RCC 7860 (cell line): Measurements from ENCODE around the gene C16orf89.
"Not testable (repeated sequence)": the region's sequence is repeated elsewhere in the genome, so short reads cannot be mapped to it uniquely, and the experiment has no call there.

Experiments
- DNase-seq: peaks from one replicate; pipeline ENCODE4 v3.0.0-alpha.2; 2015; ENCODE audit warnings: low spot score
- FAIRE-seq: peaks from 2 replicates; lab custom pipeline; 2012; peaks lifted over from hg19 to GRCh38; lab: Jason Lieb, UNC

Gene C16orf89

GRCh38 chr16:5062051-5062450 is 3.7 kb downstream of the C16orf89 start:
- DNase-seq (no peak), FAIRE-seq (no peak)

GRCh38 chr16:5060073-5060641 is 5.6 kb downstream of the C16orf89 start:
- no peak for FAIRE-seq
- no peak for DNase-seq

GRCh38 chr16:5059386-5060072 is 6.2 kb downstream of the C16orf89 start:
- DNase-seq (no peak), FAIRE-seq (no peak)

- FAIRE-seq (no peak), DNase-seq (no peak)
Measured at GRCh38 chr16:5058476-5058875, 7.3 kb downstream of the C16orf89 start.

- FAIRE-seq (no peak), DNase-seq (no peak)
Measured at GRCh38 chr16:5056352-5056751, 9.4 kb downstream of the C16orf89 start.

GRCh38 chr16:5054876-5055865 is 10.6 kb downstream of the C16orf89 start:
- DNase-seq: no peak

GRCh38 chr16:5046914-5047313 is 18.8 kb downstream of the C16orf89 start:
- FAIRE-seq (no peak), DNase-seq (no peak)

More at GRCh38 chr16:5054876-5055865, 10.6 kb downstream of the C16orf89 start:
- no peak for FAIRE-seq

GRCh38 chr16:5045499-5046115 is 20.1 kb downstream of the C16orf89 start:
- DNase-seq (no peak), FAIRE-seq (no peak)

- FAIRE-seq, DNase-seq: not testable (repeated sequence)
Measured at GRCh38 chr16:5044581-5044980, 21.2 kb downstream of the C16orf89 start.

- FAIRE-seq: no peak
- no peak for DNase-seq
Measured at GRCh38 chr16:5044011-5044540, 21.7 kb downstream of the C16orf89 start.

GRCh38 chr16:5042574-5043171 is 23.1 kb downstream of the C16orf89 start:
- DNase-seq (peak; percentile 72), FAIRE-seq (no peak)

GRCh38 chr16:5041600-5042133 is 24.1 kb downstream of the C16orf89 start:
- DNase-seq (peak; percentile 86), FAIRE-seq (peak; percentile 86)

- FAIRE-seq (no peak), DNase-seq (no peak)
Measured at GRCh38 chr16:5040451-5040850, 25.3 kb downstream of the C16orf89 start.

- no peak for DNase-seq
- no peak for FAIRE-seq
Measured at GRCh38 chr16:5036228-5037156, 29.3 kb downstream of the C16orf89 start.

GRCh38 chr16:5035909-5036227 is 29.9 kb downstream of the C16orf89 start:
- DNase-seq (no peak), FAIRE-seq (no peak)

GRCh38 chr16:5034167-5034523 is 31.6 kb downstream of the C16orf89 start:
- DNase-seq: no peak
- FAIRE-seq: no peak

- no peak for FAIRE-seq
- peak; percentile 59 for DNase-seq
Measured at GRCh38 chr16:5033256-5034166, 32.2 kb downstream of the C16orf89 start, which contains the start of gene NAGPA. NAGPA (minus strand) TSS chr16:5033935; CDS start chr16:5033914, 21 bp downstream.

- no peak for DNase-seq
- no peak for FAIRE-seq
Measured at GRCh38 chr16:5032748-5033167, 33.0 kb downstream of the C16orf89 start.
